WTC11 (cell line): Measurements from ENCODE around the gene LYRM1. TPM values are rescaled to one million over a fixed set of nuclear protein-coding genes. Genes with fewer than 3 reads are reported as not detected.

Experiments
- ATAC-seq: fragments of 200-7000 bp; cut with Tn5 transposase; 2 replicates; pipeline ENCODE4 v1.10.0; 2021; ENCODE audit warnings: mild to moderate bottlenecking, moderate library complexity
- CTCF ChIA-PET: fragments of 300-600 bp; sonication (Branson Sonifier 250); formaldehyde crosslinking; loops from one replicate; lab custom pipeline; 2021; ENCODE audit warnings: antibody characterized with exemption; lab: Charles Lee
- POLR2A ChIA-PET: fragments of 350-600 bp; sonication (Branson Sonifier 250); formaldehyde crosslinking; loops from one replicate; lab custom pipeline; 2021; ENCODE audit warnings: antibody characterized with exemption; lab: Charles Lee
- DNase-seq: peaks from one replicate; pipeline ENCODE4 v3.0.0; 2021; ENCODE audit warnings: low spot score
- H3K27ac Mint-ChIP-seq: 2 replicates; pipeline ENCODE4 v1.8.0; 2021; ENCODE audit warnings: mixed read lengths
- H3K27me3 Mint-ChIP-seq: 2 replicates; pipeline ENCODE4 v1.8.0; 2021; ENCODE audit warnings: low read depth, mild to moderate bottlenecking, moderate library complexity, mixed read lengths
- H3K36me3 Mint-ChIP-seq: 2 replicates; pipeline ENCODE4 v1.8.0; 2021; ENCODE audit warnings: mixed read lengths
- H3K4me1 Mint-ChIP-seq: 2 replicates; pipeline ENCODE4 v1.8.0; 2022; ENCODE audit warnings: mixed read lengths
- H3K4me3 Mint-ChIP-seq: 2 replicates; pipeline ENCODE4 v1.8.0; 2021; ENCODE audit warnings: mild to moderate bottlenecking, moderate library complexity, mixed read lengths
- H3K9me3 Mint-ChIP-seq: 2 replicates; pipeline ENCODE4 v1.8.0; 2021; ENCODE audit warnings: mixed read lengths
- CBFB ChIP-seq: sonication (generic); formaldehyde crosslinking; IDR thresholded peaks from 2 replicates; pipeline ENCODE4 v1.8.1; 2022; ENCODE audit warnings: mild to moderate bottlenecking, low read depth, missing genetic modification reagents
- EMX1 ChIP-seq: fragments of 250-450 bp; sonication (Bioruptor Pico); IDR thresholded peaks from 2 replicates; pipeline ENCODE4 v1.8.0; 2021; ENCODE audit warnings: mild to moderate bottlenecking
- ESRRA ChIP-seq: sonication (generic); formaldehyde crosslinking; IDR thresholded peaks from 2 replicates; pipeline ENCODE4 v1.8.1; 2022; ENCODE audit warnings: mild to moderate bottlenecking, missing genetic modification reagents, borderline replicate concordance
- GABPB1 ChIP-seq: sonication (generic); formaldehyde crosslinking; IDR thresholded peaks from 2 replicates; pipeline ENCODE4 v1.8.1; 2023; ENCODE audit warnings: mild to moderate bottlenecking, missing genetic modification reagents
- GTF2I ChIP-seq: fragments of 250-450 bp; sonication (Bioruptor Pico); conservative IDR thresholded peaks from 2 replicates; pipeline ENCODE4 v1.4.0; 2021; ENCODE audit warnings: mild to moderate bottlenecking
- IRF2 ChIP-seq: sonication (generic); formaldehyde crosslinking; IDR thresholded peaks from 2 replicates; pipeline ENCODE4 v1.8.0; 2022; ENCODE audit warnings: low read depth, missing genetic modification reagents, borderline replicate concordance
- JUN ChIP-seq: sonication (generic); formaldehyde crosslinking; IDR thresholded peaks from 2 replicates; pipeline ENCODE4 v1.8.0; 2023; ENCODE audit warnings: mild to moderate bottlenecking, missing genetic modification reagents
- MXD4 ChIP-seq: fragments of 250-450 bp; sonication (Bioruptor Pico); IDR thresholded peaks from 2 replicates; pipeline ENCODE4 v1.8.0; 2021; ENCODE audit warnings: mild to moderate bottlenecking, moderate library complexity, borderline replicate concordance
- PRRX2 ChIP-seq: fragments of 250-450 bp; sonication (Bioruptor Pico); IDR thresholded peaks from 2 replicates; pipeline ENCODE4 v1.8.0; 2021; ENCODE audit warnings: mild to moderate bottlenecking
- RELA ChIP-seq: sonication (generic); formaldehyde crosslinking; IDR thresholded peaks from 2 replicates; pipeline ENCODE4 v1.8.1; 2022; ENCODE audit warnings: missing genetic modification reagents, mild to moderate bottlenecking, borderline replicate concordance
- SP1 ChIP-seq: sonication (generic); formaldehyde crosslinking; conservative IDR thresholded peaks from 2 replicates; pipeline ENCODE4 v1.8.1; 2022; ENCODE audit warnings: missing genetic modification reagents
- ZNF396 ChIP-seq: fragments of 250-450 bp; sonication (Bioruptor Pico); IDR thresholded peaks from 2 replicates; pipeline ENCODE4 v1.8.0; 2021; ENCODE audit warnings: mild to moderate bottlenecking, moderate library complexity, borderline replicate concordance
- ZNF423 ChIP-seq: fragments of 250-450 bp; sonication (Bioruptor Pico); IDR thresholded peaks from 2 replicates; pipeline ENCODE4 v2.1.2; 2022; ENCODE audit warnings: mild to moderate bottlenecking, moderate library complexity
- total RNA-seq: library from RNA; stranded (reverse); gene quantifications from 3 replicates; pipeline ENCODE4 v1.2.3, GENCODE V29; 2021
- TF ChIP-seq, protein P1 (sequence below): fragments of 250-450 bp; sonication (Bioruptor Pico); IDR thresholded peaks from 2 replicates; pipeline ENCODE4 v1.9.0; 2021; ENCODE audit warnings: mild to moderate bottlenecking, borderline replicate concordance
- TF ChIP-seq, protein P2 (sequence below): fragments of 250-450 bp; sonication (Bioruptor Pico); IDR thresholded peaks from 2 replicates; pipeline ENCODE4 v1.9.0; 2021; ENCODE audit warnings: mild to moderate bottlenecking
- TF ChIP-seq, protein P3 (sequence below): sonication (generic); formaldehyde crosslinking; IDR thresholded peaks from 2 replicates; pipeline ENCODE4 v1.8.1; 2023; ENCODE audit warnings: mild to moderate bottlenecking, missing genetic modification reagents, moderate library complexity
- TF ChIP-seq, protein P4 (sequence below): sonication (generic); formaldehyde crosslinking; conservative IDR thresholded peaks from 2 replicates; pipeline ENCODE4 v1.8.1; 2022; ENCODE audit warnings: mild to moderate bottlenecking, missing genetic modification reagents
- TF ChIP-seq, protein P5 (sequence below): sonication (generic); formaldehyde crosslinking; IDR thresholded peaks from 2 replicates; pipeline ENCODE4 v1.8.0; 2023; ENCODE audit warnings: mild to moderate bottlenecking, missing genetic modification reagents
- TF ChIP-seq, protein P6 (sequence below): fragments of 250-450 bp; sonication (Bioruptor Pico); conservative IDR thresholded peaks from 2 replicates; pipeline ENCODE4 v1.9.0; 2021; ENCODE audit warnings: mild to moderate bottlenecking

The LYRM1 gene
- total RNA-seq, 1 experiment from 2014 or later: 11.4 TPM

DNA sequence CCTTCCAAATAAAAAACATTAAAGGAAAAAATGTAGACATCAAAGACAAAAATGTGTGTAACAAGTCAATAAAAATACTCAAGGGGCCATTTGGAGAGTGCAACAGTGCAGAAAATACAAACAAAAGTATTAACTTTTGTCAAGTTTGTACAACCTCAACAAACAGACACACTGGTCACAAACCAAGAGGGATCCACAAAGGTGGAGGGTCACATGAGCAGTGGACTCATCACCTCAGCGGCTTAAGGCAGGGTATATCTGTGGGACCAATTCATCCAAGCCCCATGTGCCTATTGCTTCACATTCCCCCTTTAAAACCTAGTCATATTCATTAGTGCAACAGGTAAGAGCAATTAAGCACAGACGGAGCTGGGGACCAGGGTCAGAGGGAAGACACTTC, 45.6 kb upstream of the LYRM1 start (continued):
- TF ChIP-seq, protein P1, sequence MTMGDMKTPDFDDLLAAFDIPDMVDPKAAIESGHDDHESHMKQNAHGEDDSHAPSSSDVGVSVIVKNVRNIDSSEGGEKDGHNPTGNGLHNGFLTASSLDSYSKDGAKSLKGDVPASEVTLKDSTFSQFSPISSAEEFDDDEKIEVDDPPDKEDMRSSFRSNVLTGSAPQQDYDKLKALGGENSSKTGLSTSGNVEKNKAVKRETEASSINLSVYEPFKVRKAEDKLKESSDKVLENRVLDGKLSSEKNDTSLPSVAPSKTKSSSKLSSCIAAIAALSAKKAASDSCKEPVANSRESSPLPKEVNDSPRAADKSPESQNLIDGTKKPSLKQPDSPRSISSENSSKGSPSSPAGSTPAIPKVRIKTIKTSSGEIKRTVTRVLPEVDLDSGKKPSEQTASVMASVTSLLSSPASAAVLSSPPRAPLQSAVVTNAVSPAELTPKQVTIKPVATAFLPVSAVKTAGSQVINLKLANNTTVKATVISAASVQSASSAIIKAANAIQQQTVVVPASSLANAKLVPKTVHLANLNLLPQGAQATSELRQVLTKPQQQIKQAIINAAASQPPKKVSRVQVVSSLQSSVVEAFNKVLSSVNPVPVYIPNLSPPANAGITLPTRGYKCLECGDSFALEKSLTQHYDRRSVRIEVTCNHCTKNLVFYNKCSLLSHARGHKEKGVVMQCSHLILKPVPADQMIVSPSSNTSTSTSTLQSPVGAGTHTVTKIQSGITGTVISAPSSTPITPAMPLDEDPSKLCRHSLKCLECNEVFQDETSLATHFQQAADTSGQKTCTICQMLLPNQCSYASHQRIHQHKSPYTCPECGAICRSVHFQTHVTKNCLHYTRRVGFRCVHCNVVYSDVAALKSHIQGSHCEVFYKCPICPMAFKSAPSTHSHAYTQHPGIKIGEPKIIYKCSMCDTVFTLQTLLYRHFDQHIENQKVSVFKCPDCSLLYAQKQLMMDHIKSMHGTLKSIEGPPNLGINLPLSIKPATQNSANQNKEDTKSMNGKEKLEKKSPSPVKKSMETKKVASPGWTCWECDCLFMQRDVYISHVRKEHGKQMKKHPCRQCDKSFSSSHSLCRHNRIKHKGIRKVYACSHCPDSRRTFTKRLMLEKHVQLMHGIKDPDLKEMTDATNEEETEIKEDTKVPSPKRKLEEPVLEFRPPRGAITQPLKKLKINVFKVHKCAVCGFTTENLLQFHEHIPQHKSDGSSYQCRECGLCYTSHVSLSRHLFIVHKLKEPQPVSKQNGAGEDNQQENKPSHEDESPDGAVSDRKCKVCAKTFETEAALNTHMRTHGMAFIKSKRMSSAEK: no peak
- TF ChIP-seq PRRX2: no peak

DNA sequence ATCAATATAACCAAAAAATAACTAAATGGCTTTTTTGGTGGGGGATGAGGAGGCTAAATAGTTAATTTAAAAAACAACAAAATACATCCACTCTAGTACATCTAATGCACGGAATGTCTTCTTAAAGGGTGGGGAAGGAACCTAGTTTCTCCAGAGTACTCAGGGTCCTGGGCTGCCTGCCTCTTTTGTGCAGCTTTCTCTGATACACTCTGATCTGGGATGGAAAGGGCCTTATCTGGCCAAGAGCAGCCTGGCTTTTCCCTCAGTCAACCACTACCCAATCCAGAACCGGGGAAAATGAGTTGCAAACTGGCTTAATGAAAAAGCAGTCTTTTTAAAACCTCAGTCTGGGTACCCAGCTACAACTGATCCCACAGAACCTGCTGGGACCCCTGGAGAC, 43.3 kb upstream of the LYRM1 start:
- POLR2A ChIA-PET: interaction anchor here (1.4 kb wide), 1 partner anchor 42 kb away, joined by 3 read pairs; the partner anchor contains the start of gene DCUN1D3
- H3K27me3 Mint-ChIP-seq: no peaks in the 10 kb centered on the region
- ATAC-seq: no peak
- H3K36me3 Mint-ChIP-seq: peaks cover 11% of the 10 kb centered on the region
- no peaks in the 10 kb centered on the region for H3K9me3 Mint-ChIP-seq
- peak overlapping the region; percentile 68; the same call in 1 of the 2 replicates for H3K27ac Mint-ChIP-seq
- DNase-seq: no peak
- no peak for TF ChIP-seq MXD4 (CRISPR knock-in tag)
- no peak for TF ChIP-seq ZNF396 (CRISPR knock-in tag)
- no peak for TF ChIP-seq GTF2I (CRISPR knock-in tag)
- TF ChIP-seq IRF2 (CRISPR knock-in tag): no peak
- TF ChIP-seq JUN: no peak
- TF ChIP-seq, all 79 proteins: peak for 0
- H3K4me1 Mint-ChIP-seq: peaks cover 41% of the 10 kb centered on the region
- H3K4me3 Mint-ChIP-seq: no peak overlapping the region
- CTCF ChIA-PET: no interaction called here

DNA sequence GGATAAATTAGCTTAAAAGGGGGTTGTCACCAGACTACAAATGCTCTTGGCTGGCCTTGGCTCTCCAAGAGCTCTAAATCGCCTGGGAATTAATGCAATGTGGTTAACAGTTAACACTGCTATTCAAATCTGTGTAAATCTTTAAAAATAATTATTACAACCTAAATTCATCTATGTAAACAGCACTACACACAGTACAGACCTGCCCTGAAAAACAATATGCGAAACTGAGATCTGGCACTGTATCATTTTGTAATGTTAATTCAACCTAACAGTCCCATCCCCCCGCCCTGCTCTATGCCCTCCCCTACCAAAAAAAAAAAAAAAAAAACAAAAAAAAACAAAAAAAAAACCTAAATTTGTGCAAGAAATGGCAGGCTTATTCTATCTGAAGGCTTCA, 41.3 kb upstream of the LYRM1 start:
- DNase-seq: no peak
- CTCF ChIA-PET: no interaction called here
- TF ChIP-seq ZNF423 (CRISPR knock-in tag) (no peak), MXD4 (CRISPR knock-in tag) (no peak), RELA (CRISPR knock-in tag) (no peak), GABPB1 (CRISPR knock-in tag) (no peak), SP1 (CRISPR knock-in tag) (no peak), CBFB (CRISPR knock-in tag) (no peak), ESRRA (no peak), EMX1 (CRISPR knock-in tag) (no peak)
- TF ChIP-seq, protein P2, sequence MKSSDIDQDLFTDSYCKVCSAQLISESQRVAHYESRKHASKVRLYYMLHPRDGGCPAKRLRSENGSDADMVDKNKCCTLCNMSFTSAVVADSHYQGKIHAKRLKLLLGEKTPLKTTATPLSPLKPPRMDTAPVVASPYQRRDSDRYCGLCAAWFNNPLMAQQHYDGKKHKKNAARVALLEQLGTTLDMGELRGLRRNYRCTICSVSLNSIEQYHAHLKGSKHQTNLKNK (CRISPR knock-in tag): no peak
- TF ChIP-seq, protein P3, sequence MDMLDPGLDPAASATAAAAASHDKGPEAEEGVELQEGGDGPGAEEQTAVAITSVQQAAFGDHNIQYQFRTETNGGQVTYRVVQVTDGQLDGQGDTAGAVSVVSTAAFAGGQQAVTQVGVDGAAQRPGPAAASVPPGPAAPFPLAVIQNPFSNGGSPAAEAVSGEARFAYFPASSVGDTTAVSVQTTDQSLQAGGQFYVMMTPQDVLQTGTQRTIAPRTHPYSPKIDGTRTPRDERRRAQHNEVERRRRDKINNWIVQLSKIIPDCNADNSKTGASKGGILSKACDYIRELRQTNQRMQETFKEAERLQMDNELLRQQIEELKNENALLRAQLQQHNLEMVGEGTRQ (CRISPR knock-in tag): no peak
- TF ChIP-seq, protein P4, sequence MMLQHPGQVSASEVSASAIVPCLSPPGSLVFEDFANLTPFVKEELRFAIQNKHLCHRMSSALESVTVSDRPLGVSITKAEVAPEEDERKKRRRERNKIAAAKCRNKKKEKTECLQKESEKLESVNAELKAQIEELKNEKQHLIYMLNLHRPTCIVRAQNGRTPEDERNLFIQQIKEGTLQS (CRISPR knock-in tag): no peak
- TF ChIP-seq, protein P5, sequence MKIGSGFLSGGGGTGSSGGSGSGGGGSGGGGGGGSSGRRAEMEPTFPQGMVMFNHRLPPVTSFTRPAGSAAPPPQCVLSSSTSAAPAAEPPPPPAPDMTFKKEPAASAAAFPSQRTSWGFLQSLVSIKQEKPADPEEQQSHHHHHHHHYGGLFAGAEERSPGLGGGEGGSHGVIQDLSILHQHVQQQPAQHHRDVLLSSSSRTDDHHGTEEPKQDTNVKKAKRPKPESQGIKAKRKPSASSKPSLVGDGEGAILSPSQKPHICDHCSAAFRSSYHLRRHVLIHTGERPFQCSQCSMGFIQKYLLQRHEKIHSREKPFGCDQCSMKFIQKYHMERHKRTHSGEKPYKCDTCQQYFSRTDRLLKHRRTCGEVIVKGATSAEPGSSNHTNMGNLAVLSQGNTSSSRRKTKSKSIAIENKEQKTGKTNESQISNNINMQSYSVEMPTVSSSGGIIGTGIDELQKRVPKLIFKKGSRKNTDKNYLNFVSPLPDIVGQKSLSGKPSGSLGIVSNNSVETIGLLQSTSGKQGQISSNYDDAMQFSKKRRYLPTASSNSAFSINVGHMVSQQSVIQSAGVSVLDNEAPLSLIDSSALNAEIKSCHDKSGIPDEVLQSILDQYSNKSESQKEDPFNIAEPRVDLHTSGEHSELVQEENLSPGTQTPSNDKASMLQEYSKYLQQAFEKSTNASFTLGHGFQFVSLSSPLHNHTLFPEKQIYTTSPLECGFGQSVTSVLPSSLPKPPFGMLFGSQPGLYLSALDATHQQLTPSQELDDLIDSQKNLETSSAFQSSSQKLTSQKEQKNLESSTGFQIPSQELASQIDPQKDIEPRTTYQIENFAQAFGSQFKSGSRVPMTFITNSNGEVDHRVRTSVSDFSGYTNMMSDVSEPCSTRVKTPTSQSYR (CRISPR knock-in tag): no peak
- TF ChIP-seq, protein P6, sequence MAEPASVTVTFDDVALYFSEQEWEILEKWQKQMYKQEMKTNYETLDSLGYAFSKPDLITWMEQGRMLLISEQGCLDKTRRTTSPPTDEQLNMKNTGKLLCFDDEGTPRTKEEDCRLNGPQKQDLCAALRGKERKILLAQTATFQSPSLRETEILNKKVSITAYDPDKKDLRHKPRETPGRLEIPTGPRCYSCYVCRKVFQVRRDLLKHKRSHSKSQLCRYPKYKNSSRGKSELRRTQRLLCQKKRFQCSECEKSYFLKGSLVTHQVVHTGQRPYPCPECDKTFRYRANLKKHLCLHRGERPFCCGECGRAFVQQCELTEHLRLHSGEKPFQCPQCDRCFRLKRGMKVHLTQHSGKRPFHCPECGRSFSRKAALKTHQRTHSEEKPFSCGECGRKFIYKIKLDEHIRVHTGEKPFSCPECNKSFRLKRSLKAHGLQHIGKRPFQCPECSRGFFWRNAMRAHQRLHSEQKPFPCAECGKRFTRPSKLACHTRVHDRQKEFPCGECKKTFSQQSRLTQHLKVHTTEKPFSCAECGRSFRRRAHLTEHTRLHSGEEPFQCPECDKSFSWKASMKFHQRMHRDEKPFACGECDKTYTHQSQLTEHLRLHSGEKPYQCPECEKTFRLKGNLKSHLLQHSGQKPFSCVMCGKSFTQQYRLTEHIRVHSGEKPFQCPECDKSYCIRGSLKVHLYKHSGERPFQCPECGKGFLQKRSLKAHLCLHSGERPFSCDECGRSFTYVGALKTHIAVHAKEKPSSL: no peak
- Mint-ChIP-seq H3K9me3 (no peaks in the 10 kb centered on the region), H3K4me1 (peaks cover 49% of the 10 kb centered on the region), H3K27ac (peak overlapping the region; percentile 94), H3K36me3 (peaks cover 17% of the 10 kb centered on the region), H3K27me3 (no peaks in the 10 kb centered on the region), H3K4me3 (no peak overlapping the region)
- POLR2A ChIA-PET: no interaction called here
- no peak for ATAC-seq
